GOT3 (cell line): ENCODE measurements around the gene LOXHD1.

Source experiments
- DNase-seq: peaks from one replicate; lab custom pipeline; 2025; ENCODE audit warnings: mixed read lengths; lab: John Stamatoyannopoulos, UW

Gene LOXHD1

GRCh38 chr18:46546111-46546640 lies 110.8 kb downstream of the LOXHD1 start:
- DNase-seq = no peak

GRCh38 chr18:46542545-46542944 lies 114.5 kb downstream of the LOXHD1 start:
- DNase-seq = no peak

GRCh38 chr18:46541626-46542189 lies 115.3 kb downstream of the LOXHD1 start:
- no peak for DNase-seq

GRCh38 chr18:46538376-46538775 lies 118.6 kb downstream of the LOXHD1 start:
- DNase-seq = no peak

GRCh38 chr18:46536215-46536874 lies 120.7 kb downstream of the LOXHD1 start:
- no peak for DNase-seq

- no peak for DNase-seq
Observed at GRCh38 chr18:46531482-46531881, 125.5 kb downstream of the LOXHD1 start.

- no peak for DNase-seq
Observed at GRCh38 chr18:46528037-46528436, 129.0 kb downstream of the LOXHD1 start.

- DNase-seq = no peak
Observed at GRCh38 chr18:46519870-46520269, 137.2 kb downstream of the LOXHD1 start.

- no peak for DNase-seq
Observed at GRCh38 chr18:46518438-46518837, 138.6 kb downstream of the LOXHD1 start.

- no peak for DNase-seq
Observed at GRCh38 chr18:46516555-46516954, 140.5 kb downstream of the LOXHD1 start.

- no peak for DNase-seq
Observed at GRCh38 chr18:46510386-46510785, 146.6 kb downstream of the LOXHD1 start.

- DNase-seq = no peak
Observed at GRCh38 chr18:46509530-46509929, 147.5 kb downstream of the LOXHD1 start.

- no peak for DNase-seq
Observed at GRCh38 chr18:46506974-46507586, 149.9 kb downstream of the LOXHD1 start.

- DNase-seq = no peak
Observed at GRCh38 chr18:46502444-46502843, 154.6 kb downstream of the LOXHD1 start.

- DNase-seq = no peak
Observed at GRCh38 chr18:46497129-46497528, 159.9 kb downstream of the LOXHD1 start.

- DNase-seq = no peak
Observed at GRCh38 chr18:46488471-46489213, 168.4 kb downstream of the LOXHD1 start.

- no peak for DNase-seq
Observed at GRCh38 chr18:46485675-46486194, 171.3 kb downstream of the LOXHD1 start.

- DNase-seq = no peak
Observed at GRCh38 chr18:46484971-46485370, 172.0 kb downstream of the LOXHD1 start.

GRCh38 chr18:46482831-46483230 lies 174.2 kb downstream of the LOXHD1 start:
- DNase-seq = no peak

- no peak for DNase-seq
Observed at GRCh38 chr18:46481847-46482245, 175.2 kb downstream of the LOXHD1 start.

GRCh38 chr18:46481048-46481846 lies 175.8 kb downstream of the LOXHD1 start:
- no peak for DNase-seq
